SK-N-SH (cell line): ENCODE measurements around the gene PHLDB2. TPM values are rescaled to one million over a fixed set of nuclear protein-coding genes. Genes with fewer than 3 reads are reported as not detected.

ENCODE experiments used
- CTCF ChIA-PET: fragments of 300-600, 350-600 bp; formaldehyde crosslinking; extraction: SDS; loops from one replicate; lab custom pipeline; 2021; lab: Yijun Ruan, JAX
- POLR2A ChIA-PET: fragments of 350-600 bp; sonication (Branson Sonifier 250); formaldehyde crosslinking; extraction: SDS; loops from one replicate; lab custom pipeline; 2020; ENCODE audit warnings: antibody characterized with exemption, inconsistent platforms; lab: Yijun Ruan, JAX
- DNase-seq: peaks from one replicate; pipeline ENCODE4 v3.0.0; 2012
- H2AFZ ChIP-seq: fragments of 200-600 bp; sonication (generic); 2 replicates; pipeline ENCODE4 v1.8.1; 2016; ENCODE audit warnings: antibody characterized with exemption, mild to moderate bottlenecking, low read depth
- H3F3A ChIP-seq: fragments of 200-600 bp; sonication (generic); replicated peaks from 2 replicates; pipeline ENCODE3; 2016; ENCODE audit warnings: antibody characterized with exemption, mild to moderate bottlenecking; ENCODE audit not compliant: insufficient read depth
- H3K27ac ChIP-seq, 2 experiments: fragments of 200-500 bp in 1 of 2; fragments of 200-600 bp in 1 of 2; sonication (Bioruptor generic) in 1 of 2; sonication (generic), shearing (Covaris generic) in 1 of 2; 2 replicates each; pipeline versions ENCODE4 v1.5.1 to v1.6.1; 2014 to 2016; ENCODE audit warnings: low read depth in 2 of 2, inconsistent platforms in 1 of 2, low read length in 1 of 2, mild to moderate bottlenecking in 1 of 2, mixed read lengths in 1 of 2
- H3K27me3 ChIP-seq: fragments of 200-600 bp; sonication (generic), shearing (Covaris generic); 2 replicates; pipeline ENCODE4 v1.6.1; 2016; ENCODE audit warnings: mixed run types; ENCODE audit not compliant: insufficient read depth
- H3K36me3 ChIP-seq, 2 experiments: fragments of 200-500 bp in 1 of 2; fragments of 200-600 bp in 1 of 2; sonication (Bioruptor generic) in 1 of 2; sonication (generic) in 1 of 2; replicated peaks in 1 of 2; 2 replicates each; pipeline versions ENCODE3 to v1.5.1; 2014 to 2016; ENCODE audit warnings: low read length in 1 of 2, mild to moderate bottlenecking in 1 of 2; ENCODE audit not compliant: insufficient read depth in 2 of 2, control insufficient read depth in 1 of 2
- H3K4me1 ChIP-seq, 2 experiments: fragments of 200-500 bp in 1 of 2; fragments of 200-600 bp in 1 of 2; sonication (Bioruptor generic) in 1 of 2; sonication (generic), shearing (Covaris generic) in 1 of 2; 2 replicates each; pipeline versions ENCODE4 v1.5.1 to v1.6.1; 2014 to 2016; ENCODE audit warnings: low read depth in 1 of 2, low read length in 1 of 2, mixed run types in 1 of 2; ENCODE audit not compliant: insufficient read depth in 2 of 2, control insufficient read depth in 1 of 2
- H3K4me2 ChIP-seq: fragments of 200-600 bp; sonication (generic), shearing (Covaris generic); 2 replicates; pipeline ENCODE4 v1.6.1; 2017; ENCODE audit warnings: mixed run types
- H3K4me3 ChIP-seq, 2 experiments: fragments of 200-500 bp in 1 of 2; fragments of 200-600 bp in 1 of 2; sonication (Bioruptor generic) in 1 of 2; sonication (generic), shearing (Covaris generic) in 1 of 2; 2 replicates each; pipeline versions ENCODE4 v1.5.1 to v1.8.1; 2014 to 2016; ENCODE audit warnings: low read depth in 2 of 2, inconsistent platforms in 1 of 2, low read length in 1 of 2, mild to moderate bottlenecking in 1 of 2, mixed read lengths in 1 of 2, moderate library complexity in 1 of 2
- H3K79me2 ChIP-seq: fragments of 200-600 bp; sonication (generic); 2 replicates; pipeline ENCODE4 v1.8.1; 2017; ENCODE audit warnings: mild to moderate bottlenecking; ENCODE audit not compliant: insufficient read depth
- H3K9ac ChIP-seq: fragments of 200-600 bp; sonication (generic); 2 replicates; pipeline ENCODE4 v1.6.1; 2017; ENCODE audit warnings: mixed run types
- H3K9me2 ChIP-seq: fragments of 200-600 bp; sonication (generic); 2 replicates; pipeline ENCODE4 v1.6.1; 2017; ENCODE audit warnings: mixed run types
- H3K9me3 ChIP-seq: fragments of 200-600 bp; sonication (generic); 2 replicates; pipeline ENCODE4 v1.6.1; 2017; ENCODE audit warnings: mixed run types, mild to moderate bottlenecking, moderate library complexity
- H4K20me1 ChIP-seq: fragments of 200-600 bp; sonication (generic); 2 replicates; pipeline ENCODE4 v1.6.1; 2017; ENCODE audit warnings: mild to moderate bottlenecking, mixed run types; ENCODE audit not compliant: insufficient read depth
- EP300 ChIP-seq, 2 experiments: IDR thresholded peaks; 2 replicates each; pipeline versions ENCODE4 v1.4.0 to v1.6.1; 2012; ENCODE audit warnings: borderline replicate concordance in 1 of 2, low read depth in 1 of 2, low read length in 1 of 2
- FOSL2 ChIP-seq: IDR thresholded peaks from 2 replicates; pipeline ENCODE4 v1.4.0; 2012; ENCODE audit warnings: low read depth, mild to moderate bottlenecking, moderate library complexity, borderline replicate concordance
- FOXJ3 ChIP-seq: sonication (generic); formaldehyde crosslinking; IDR thresholded peaks from 2 replicates; pipeline ENCODE4 v1.5.1; 2020; ENCODE audit warnings: mild to moderate bottlenecking, missing genetic modification reagents
- GATA2 ChIP-seq: sonication (generic); formaldehyde crosslinking; IDR thresholded peaks from 2 replicates; pipeline ENCODE4 v1.5.0; 2020; ENCODE audit warnings: mild to moderate bottlenecking, missing genetic modification reagents
- NRF1 ChIP-seq: IDR thresholded peaks from 2 replicates; pipeline ENCODE4 v1.6.1; 2012; ENCODE audit warnings: low read depth, mild to moderate bottlenecking, low read length
- RAD21 ChIP-seq: IDR thresholded peaks from 2 replicates; pipeline ENCODE4 v1.6.1; 2012; ENCODE audit warnings: mild to moderate bottlenecking, low read length
- RFX5 ChIP-seq: IDR thresholded peaks from 2 replicates; pipeline ENCODE4 v1.6.1; 2012; ENCODE audit warnings: mild to moderate bottlenecking, improper control_type of control experiment, low read length
- RXRA ChIP-seq: IDR thresholded peaks from 2 replicates; pipeline ENCODE4 v1.4.0; 2012; ENCODE audit warnings: low read depth, mild to moderate bottlenecking, borderline replicate concordance
- SIN3A ChIP-seq: IDR thresholded peaks from 2 replicates; pipeline ENCODE4 v1.6.1; 2012; ENCODE audit warnings: low read depth, mild to moderate bottlenecking, low read length, moderate library complexity, borderline replicate concordance
- SMC3 ChIP-seq: IDR thresholded peaks from 2 replicates; pipeline ENCODE4 v1.6.1; 2012; ENCODE audit warnings: low read depth, low read length, improper control_type of control experiment
- YY1 ChIP-seq: IDR thresholded peaks from 2 replicates; pipeline ENCODE4 v1.4.0; 2012; ENCODE audit warnings: low read depth, mild to moderate bottlenecking
- WGBS: methylation state at CpG from one replicate; pipeline ENCODE4 v1.1.6; 2017; ENCODE audit warnings: low lambda C conversion rate; 5-methylcytosine and 5-hydroxymethylcytosine counted together
- polyA plus RNA-seq, 3 experiments: library from polyadenylated mRNA; depleted of rRNA; stranded (reverse); fragments of >200 nt; gene quantifications; 2 replicates each; pipeline ENCODE4 v1.2.3, GENCODE V29; 2012
- TF ChIP-seq, protein P1 (sequence below): fragments of 150-350 bp; IDR thresholded peaks from 2 replicates; pipeline ENCODE4 v1.6.1; 2017; ENCODE audit warnings: antibody characterized with exemption, low read length, low read depth, borderline replicate concordance
- TF ChIP-seq, protein P2 (sequence below): fragments of 200-600 bp; sonication (generic); IDR thresholded peaks from 2 replicates; pipeline ENCODE4 v1.6.1; 2017; ENCODE audit warnings: antibody characterized with exemption, mild to moderate bottlenecking, moderate library complexity
- TF ChIP-seq, protein P3 (sequence below): IDR thresholded peaks from 2 replicates; pipeline ENCODE4 v1.4.0; 2012; ENCODE audit warnings: low read depth, borderline replicate concordance
- TF ChIP-seq, protein P4 (sequence below): IDR thresholded peaks from 2 replicates; pipeline ENCODE4 v1.4.0; 2012; ENCODE audit warnings: low read depth

PHLDB2 gene
- polyA plus RNA-seq, 1 of the 3 experiments (the other 2 are of a cell fraction) = 18.0 TPM

DNA sequence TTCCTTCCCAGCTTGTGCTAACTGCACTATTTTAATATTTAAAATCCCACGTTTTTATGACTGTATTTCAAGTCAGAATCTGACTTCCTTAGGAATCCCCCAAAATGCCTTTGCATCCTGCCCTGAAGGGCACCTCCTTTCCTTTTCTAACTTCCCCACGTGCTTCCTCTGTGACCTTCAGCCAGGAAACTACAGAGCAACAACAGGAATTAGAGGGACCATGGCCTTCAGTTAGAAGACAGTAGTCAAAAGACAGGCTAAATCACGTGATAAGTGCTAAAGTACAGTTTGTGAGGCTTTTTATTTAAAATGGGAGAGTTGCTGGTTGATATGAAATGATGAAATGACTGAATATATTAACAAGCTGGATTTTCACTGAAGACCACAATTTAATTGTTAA is 108.0 kb downstream of the PHLDB2 start:
- Histone ChIP-seq H3K36me3 (peaks cover 40 to 60% of the 10 kb centered on the region in 2 experiments), H3K4me3 (no peak overlapping the region), H3K4me2 (no peak overlapping the region), H3K79me2 (no peaks in the 10 kb centered on the region), H3K4me1 (peaks cover 2 to 7% of the 10 kb centered on the region in 2 experiments; a peak in 2 of 4 replicates), H3F3A (peaks cover 33% of the 10 kb centered on the region), H4K20me1 (no peaks in the 10 kb centered on the region), H3K9me3 (no peaks in the 10 kb centered on the region), H3K9me2 (no peaks in the 10 kb centered on the region), H3K27ac (peak overlapping the region in 1 of 2 experiments; percentile 50; a peak in 2 of 4 replicates), H3K9ac (peak overlapping the region; percentile 5; the same call in 1 of the 2 replicates), H2AFZ (no peak overlapping the region), H3K27me3 (no peaks in the 10 kb centered on the region)
- ChIA-PET CTCF (interaction anchor here (1.0 to 12.2 kb wide), 31 partner anchors 10 to 394 kb away, joined by 3 to 255 read pairs (median 5); partner anchors contain the start of genes PHLDB2 and TAGLN3), POLR2A (interaction anchor here (0.6 kb wide), 1 partner anchor 12 kb away, joined by 3 read pairs; the partner anchor contains the start of gene ABHD10)
- 42% methylated on average over 3 of the region's 3 CpGs for WGBS
- TF ChIP-seq FOSL2 = no peak
- TF ChIP-seq, protein P1, sequence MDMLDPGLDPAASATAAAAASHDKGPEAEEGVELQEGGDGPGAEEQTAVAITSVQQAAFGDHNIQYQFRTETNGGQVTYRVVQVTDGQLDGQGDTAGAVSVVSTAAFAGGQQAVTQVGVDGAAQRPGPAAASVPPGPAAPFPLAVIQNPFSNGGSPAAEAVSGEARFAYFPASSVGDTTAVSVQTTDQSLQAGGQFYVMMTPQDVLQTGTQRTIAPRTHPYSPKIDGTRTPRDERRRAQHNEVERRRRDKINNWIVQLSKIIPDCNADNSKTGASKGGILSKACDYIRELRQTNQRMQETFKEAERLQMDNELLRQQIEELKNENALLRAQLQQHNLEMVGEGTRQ = no peak
- no peak for TF ChIP-seq SIN3A
- TF ChIP-seq, protein P2, sequence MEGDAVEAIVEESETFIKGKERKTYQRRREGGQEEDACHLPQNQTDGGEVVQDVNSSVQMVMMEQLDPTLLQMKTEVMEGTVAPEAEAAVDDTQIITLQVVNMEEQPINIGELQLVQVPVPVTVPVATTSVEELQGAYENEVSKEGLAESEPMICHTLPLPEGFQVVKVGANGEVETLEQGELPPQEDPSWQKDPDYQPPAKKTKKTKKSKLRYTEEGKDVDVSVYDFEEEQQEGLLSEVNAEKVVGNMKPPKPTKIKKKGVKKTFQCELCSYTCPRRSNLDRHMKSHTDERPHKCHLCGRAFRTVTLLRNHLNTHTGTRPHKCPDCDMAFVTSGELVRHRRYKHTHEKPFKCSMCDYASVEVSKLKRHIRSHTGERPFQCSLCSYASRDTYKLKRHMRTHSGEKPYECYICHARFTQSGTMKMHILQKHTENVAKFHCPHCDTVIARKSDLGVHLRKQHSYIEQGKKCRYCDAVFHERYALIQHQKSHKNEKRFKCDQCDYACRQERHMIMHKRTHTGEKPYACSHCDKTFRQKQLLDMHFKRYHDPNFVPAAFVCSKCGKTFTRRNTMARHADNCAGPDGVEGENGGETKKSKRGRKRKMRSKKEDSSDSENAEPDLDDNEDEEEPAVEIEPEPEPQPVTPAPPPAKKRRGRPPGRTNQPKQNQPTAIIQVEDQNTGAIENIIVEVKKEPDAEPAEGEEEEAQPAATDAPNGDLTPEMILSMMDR = no peak
- no peak for TF ChIP-seq YY1
- no peak for TF ChIP-seq GATA2
- TF ChIP-seq SMC3 = no peak
- TF ChIP-seq EP300 (IDR thresholded peaks at IDR 0.05; ENCODE audit: borderline replicate concordance in 1 of 2, low read depth in 1 of 2, low read length in 1 of 2) = no peak
- TF ChIP-seq, protein P3, sequence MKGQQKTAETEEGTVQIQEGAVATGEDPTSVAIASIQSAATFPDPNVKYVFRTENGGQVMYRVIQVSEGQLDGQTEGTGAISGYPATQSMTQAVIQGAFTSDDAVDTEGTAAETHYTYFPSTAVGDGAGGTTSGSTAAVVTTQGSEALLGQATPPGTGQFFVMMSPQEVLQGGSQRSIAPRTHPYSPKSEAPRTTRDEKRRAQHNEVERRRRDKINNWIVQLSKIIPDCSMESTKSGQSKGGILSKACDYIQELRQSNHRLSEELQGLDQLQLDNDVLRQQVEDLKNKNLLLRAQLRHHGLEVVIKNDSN = no peak
- TF ChIP-seq RFX5 = no peak
- no peak for TF ChIP-seq RXRA
- DNase-seq = no peak

DNA sequence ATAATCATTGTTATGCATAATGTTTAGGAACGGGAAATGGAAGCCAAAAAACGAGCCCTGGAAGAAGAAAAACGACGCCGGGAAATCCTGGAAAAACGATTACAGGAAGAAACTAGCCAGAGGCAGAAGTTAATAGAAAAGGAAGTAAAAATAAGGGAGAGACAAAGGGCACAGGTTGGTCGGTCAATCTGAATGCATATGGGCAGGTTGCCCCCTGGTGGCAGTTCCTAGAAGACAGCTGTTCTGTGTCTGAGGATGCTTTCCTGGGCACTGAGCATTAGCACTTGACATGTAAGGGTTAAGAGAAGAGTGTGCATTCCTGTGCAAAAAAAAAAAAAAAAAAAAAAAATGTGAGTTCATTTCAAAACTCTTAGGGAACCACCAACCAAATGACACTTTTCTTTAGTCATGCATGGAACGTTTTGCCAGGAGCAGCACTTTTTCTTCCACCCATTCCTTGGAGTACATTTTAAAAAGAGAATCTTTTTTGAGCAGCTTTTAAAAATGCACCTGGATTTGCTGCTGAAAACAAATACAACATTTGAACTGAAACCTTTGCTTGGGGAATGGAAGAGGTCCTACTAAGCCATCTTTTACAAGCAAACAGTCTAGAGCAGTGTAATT is 108.7 kb downstream of the PHLDB2 start:
- CTCF ChIA-PET = interaction anchor here (0.6 to 12.2 kb wide), 45 partner anchors 10 to 1031 kb away, joined by 3 to 255 read pairs (median 4); partner anchors contain the start of genes ATG3, PHLDB2, SLC35A5 and TAGLN3
- peaks cover 2 to 7% of the 10 kb centered on the region in 2 experiments; a peak in 2 of 4 replicates for H3K4me1 ChIP-seq
- DNase-seq = peak; percentile 46
- no peak for TF ChIP-seq FOXJ3 (CRISPR knock-in tag)
- 0 out of 2 replicates have a peak, but pooled peaks have one; percentile 53 for TF ChIP-seq SIN3A
- TF ChIP-seq, protein P4, sequence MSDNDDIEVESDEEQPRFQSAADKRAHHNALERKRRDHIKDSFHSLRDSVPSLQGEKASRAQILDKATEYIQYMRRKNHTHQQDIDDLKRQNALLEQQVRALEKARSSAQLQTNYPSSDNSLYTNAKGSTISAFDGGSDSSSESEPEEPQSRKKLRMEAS = no peak
- TF ChIP-seq NRF1 = 0 out of 2 replicates have a peak, but pooled peaks have one; percentile 25
- TF ChIP-seq, protein P2 = peak; percentile 87
- peak; percentile 96 for TF ChIP-seq SMC3
- TF ChIP-seq RAD21 = peak; percentile 93
- no peak overlapping the region for H3K4me2 ChIP-seq
- H3K9ac ChIP-seq = peak overlapping the region; percentile 5; the same call in 1 of the 2 replicates
- peak overlapping the region in 1 of 2 experiments; percentile 10; a peak in 1 of 4 replicates for H3K4me3 ChIP-seq
- H2AFZ ChIP-seq = no peak overlapping the region
- H3K79me2 ChIP-seq = no peaks in the 10 kb centered on the region
- H3F3A ChIP-seq = peaks cover 27% of the 10 kb centered on the region
- peaks cover 40 to 62% of the 10 kb centered on the region in 2 experiments for H3K36me3 ChIP-seq
- H3K27ac ChIP-seq = peak overlapping the region in 1 of 2 experiments; percentile 50; a peak in 1 of 4 replicates
- WGBS = 7% methylated on average over 8 of the region's 8 CpGs
- no peaks in the 10 kb centered on the region for H3K27me3 ChIP-seq
- H4K20me1 ChIP-seq = no peaks in the 10 kb centered on the region
- H3K9me2 ChIP-seq = no peaks in the 10 kb centered on the region
- H3K9me3 ChIP-seq = no peaks in the 10 kb centered on the region
- POLR2A ChIA-PET = interaction anchor here (0.6 kb wide), 1 partner anchor 11 kb away, joined by 3 read pairs; the partner anchor contains the start of gene ABHD10
